GM12878 (cell line): Measurements from ENCODE around the gene SEPTIN5. TPM values are rescaled to one million over a fixed set of nuclear protein-coding genes. Genes with fewer than 3 reads are reported as not detected.

Experiments used
- ATAC-seq: fragments of 200-7000 bp; cut with Tn5 transposase; 3 replicates; pipeline ENCODE4 v1.9.1; 2020; ENCODE audit warnings: mild to moderate bottlenecking, moderate library complexity
- BruUV-seq: library from RNA; stranded (reverse); fragments of 400-500 nt; replicated peaks from 2 replicates; lab custom pipeline; 2021; lab: Mats Ljungman, UMichigan
- CTCF ChIA-PET: fragments of 300-600 bp; sonication (Branson Sonifier 250); formaldehyde crosslinking; extraction: SDS; loops from one replicate; lab custom pipeline; 2021; ENCODE audit warnings: inconsistent platforms; lab: Yijun Ruan, JAX
- POLR2A ChIA-PET: fragments of 350-600 bp; formaldehyde crosslinking; extraction: SDS; loops from one replicate; lab custom pipeline; 2021; ENCODE audit warnings: inconsistent platforms; lab: Charles Lee
- RAD21 ChIA-PET: fragments of 300-600 bp; sonication (Branson Sonifier 250); formaldehyde crosslinking; loops from one replicate; lab custom pipeline; 2023; ENCODE audit warnings: antibody characterized with exemption; ENCODE audit not compliant: unreplicated experiment; lab: Charles Lee
- SMC1A ChIA-PET: fragments of 300-600 bp; sonication (Branson Sonifier 250); formaldehyde crosslinking; loops from one replicate; lab custom pipeline; 2023; ENCODE audit not compliant: unreplicated experiment, uncharacterized antibody; lab: Charles Lee
- DNase-seq: peaks from one replicate; pipeline ENCODE4 v3.0.0-alpha.2; 2011; ENCODE audit warnings: low read depth, low spot score
- FAIRE-seq: peaks from 3 replicates; lab custom pipeline; 2011; peaks lifted over from hg19 to GRCh38; lab: Jason Lieb, UNC
- H2AFZ ChIP-seq: 2 replicates; pipeline ENCODE4 v1.6.0; 2011; ENCODE audit warnings: low read depth, low read length, control low read depth; ENCODE audit not compliant: control insufficient read depth
- H3K27ac ChIP-seq: 2 replicates; pipeline ENCODE4 v1.5.1; 2011; ENCODE audit warnings: control low read depth; ENCODE audit not compliant: control insufficient read depth, insufficient read depth
- H3K27me3 ChIP-seq, 2 experiments: replicated peaks in 1 of 2; 2 replicates each; pipeline versions ENCODE4 v1.6.0 to v1.6.1; 2011; ENCODE audit warnings: low read length in 1 of 2; ENCODE audit not compliant: control insufficient read depth in 2 of 2, insufficient read depth in 2 of 2
- H3K36me3 ChIP-seq, 2 experiments: 2 replicates each; pipeline ENCODE4 v1.5.1; 2011; ENCODE audit warnings: low read length in 1 of 2; ENCODE audit not compliant: control insufficient read depth in 2 of 2, insufficient read depth in 2 of 2
- H3K4me1 ChIP-seq: 2 replicates; pipeline ENCODE4 v1.6.1; 2011; ENCODE audit warnings: mild to moderate bottlenecking, low read length, moderate library complexity, mixed read lengths; ENCODE audit not compliant: control insufficient read depth, insufficient read depth
- H3K4me2 ChIP-seq: 2 replicates; pipeline ENCODE4 v1.6.0; 2011; ENCODE audit warnings: control low read depth; ENCODE audit not compliant: control insufficient read depth, insufficient read depth
- H3K4me3 ChIP-seq: fragments of 200-600 bp; sonication (generic); 2 replicates; pipeline ENCODE4 v1.5.1; 2016
- H3K79me2 ChIP-seq: 2 replicates; pipeline ENCODE4 v1.6.0; 2011; ENCODE audit warnings: low read length; ENCODE audit not compliant: control insufficient read depth, insufficient read depth
- H3K9ac ChIP-seq: 2 replicates; pipeline ENCODE4 v1.8.0; 2011; ENCODE audit warnings: low read length, control low read depth, mixed read lengths; ENCODE audit not compliant: control insufficient read depth, insufficient read depth
- H3K9me3 ChIP-seq: replicated peaks from 3 replicates; pipeline ENCODE4 v1.5.1; 2011; ENCODE audit warnings: mild to moderate bottlenecking, low read length; ENCODE audit not compliant: control insufficient read depth, insufficient read depth
- H4K20me1 ChIP-seq: 2 replicates; pipeline ENCODE4 v1.6.0; 2011; ENCODE audit not compliant: control insufficient read depth, insufficient read depth
- EED ChIP-seq: sonication (generic); IDR thresholded peaks from 2 replicates; pipeline ENCODE4 v1.6.1; 2016; ENCODE audit warnings: antibody characterized with exemption, low read depth
- EGR1 ChIP-seq, 2 experiments: IDR thresholded peaks; 1 replicate in 1 of 2; 2 replicates in 1 of 2; pipeline ENCODE4 v1.6.1; 2011 to 2012; ENCODE audit warnings: low read depth in 2 of 2, low read length in 2 of 2, borderline replicate concordance in 1 of 2, mild to moderate bottlenecking in 1 of 2, moderate library complexity in 1 of 2
- FOXK2 ChIP-seq: fragments of 450-650 bp; IDR thresholded peaks from 2 replicates; pipeline ENCODE4 v1.6.1; 2017; ENCODE audit warnings: mild to moderate bottlenecking, moderate library complexity
- JUNB ChIP-seq: IDR thresholded peaks from 2 replicates; pipeline ENCODE4 v1.6.1; 2016; ENCODE audit warnings: antibody characterized with exemption, mild to moderate bottlenecking
- JUND ChIP-seq: IDR thresholded peaks from 2 replicates; pipeline ENCODE4 v1.6.1; 2012; ENCODE audit warnings: low read depth, mild to moderate bottlenecking, low read length, improper control_type of control experiment, moderate library complexity
- MTA2 ChIP-seq: fragments of 450-650 bp; IDR thresholded peaks from 2 replicates; pipeline ENCODE4 v1.6.1; 2016; ENCODE audit warnings: low read depth, mild to moderate bottlenecking, moderate library complexity
- NFIC ChIP-seq: IDR thresholded peaks from 2 replicates; pipeline ENCODE4 v1.6.1; 2012; ENCODE audit warnings: low read depth, mild to moderate bottlenecking, inconsistent platforms, low read length, moderate library complexity
- RELA ChIP-seq: fragments of 450-650 bp; IDR thresholded peaks from 2 replicates; pipeline ENCODE4 v1.8.0; 2014; ENCODE audit warnings: borderline replicate concordance; ENCODE audit not compliant: partially characterized antibody
- RFX5 ChIP-seq: IDR thresholded peaks from 2 replicates; pipeline ENCODE4 v1.6.1; 2011; ENCODE audit warnings: low read depth, low read length, improper control_type of control experiment
- TCF12 ChIP-seq: IDR thresholded peaks from 2 replicates; pipeline ENCODE4 v1.6.1; 2011; ENCODE audit warnings: low read depth, mild to moderate bottlenecking, low read length
- YBX1 ChIP-seq: fragments of 450-650 bp; IDR thresholded peaks from 2 replicates; pipeline ENCODE4 v1.6.1; 2016; ENCODE audit warnings: antibody characterized with exemption
- ZNF217 ChIP-seq: fragments of 450-650 bp; IDR thresholded peaks from 2 replicates; pipeline ENCODE4 v1.6.1; 2017; ENCODE audit warnings: antibody characterized with exemption, mild to moderate bottlenecking
- ZSCAN29 ChIP-seq: fragments of 450-650 bp; IDR thresholded peaks from 2 replicates; pipeline ENCODE4 v1.6.1; 2017; ENCODE audit warnings: mild to moderate bottlenecking, moderate library complexity
- WGBS: methylation state at CpG from one replicate; pipeline ENCODE4 v1.1.6; 2016; ENCODE audit warnings: low lambda C conversion rate; ENCODE audit not compliant: insufficient replicate concordance, insufficient coverage; ENCODE audit errors: missing lambda C conversion rate; 5-methylcytosine and 5-hydroxymethylcytosine counted together
- in situ Hi-C: fragments of 300-500 bp; cut with MboI; formaldehyde crosslinking; loops from 9 replicates; pipeline ENCODE4 v1.14.3; 2018; ENCODE audit warnings: mixed read lengths
- intact Hi-C: fragments of 100-400 bp; cut with micrococcal nuclease; formaldehyde crosslinking; loops from one replicate; pipeline ENCODE4 v1.14.2; 2022; ENCODE audit not compliant: unreplicated experiment
- polyA plus RNA-seq, 11 experiments: library from polyadenylated mRNA; depleted of rRNA in 4 of 11; unstranded in 6 of 11; stranded (reverse) in 5 of 11; fragments of >200 nt; fragmentation: Nextera tagmentation in 4 of 11; fragmentation: Illumina TruSeq in 1 of 11; extraction: Ambion mirVana in 4 of 11; extraction: Trizol in 1 of 11; gene quantifications; 1 replicate in 1 of 11; 2 replicates in 10 of 11; pipeline versions ENCODE4 v1.2.1 to v1.2.3, GENCODE V29; 2011 to 2016; ENCODE audit warnings: inconsistent platforms in 2 of 11, missing spikeins in 2 of 11, low read depth in 1 of 11
- total RNA-seq, 4 experiments: library from RNA; depleted of rRNA in 3 of 4; stranded (reverse); fragments of >200 nt in 3 of 4; fragmentation: Illumina TruSeq in 1 of 4; extraction: Trizol in 1 of 4; gene quantifications; 2 replicates each; pipeline versions ENCODE4 v1.2.1 to v1.2.3, GENCODE V29; 2013 to 2021
- TF ChIP-seq, protein P1 (sequence below): fragments of 450-650 bp; IDR thresholded peaks from 2 replicates; pipeline ENCODE4 v1.6.1; 2017; ENCODE audit warnings: mild to moderate bottlenecking, moderate library complexity
- TF ChIP-seq, protein P2 (sequence below): IDR thresholded peaks from 2 replicates; pipeline ENCODE4 v1.6.1; 2012; ENCODE audit warnings: improper control_type of control experiment, low read depth, low read length; ENCODE audit not compliant: insufficient replicate concordance
- TF ChIP-seq, protein P3 (sequence below): fragments of 450-650 bp; IDR thresholded peaks from 2 replicates; pipeline ENCODE4 v1.6.1; 2016; ENCODE audit warnings: mild to moderate bottlenecking

The SEPTIN5 gene
- total and polyA plus RNA-seq, 10 of the 15 experiments (the other 5 are each of a cell fraction or from before 2014, with no cell fraction given) = 0.13 to 1.1 (median 0.34) TPM; not detected in 5

DNA sequence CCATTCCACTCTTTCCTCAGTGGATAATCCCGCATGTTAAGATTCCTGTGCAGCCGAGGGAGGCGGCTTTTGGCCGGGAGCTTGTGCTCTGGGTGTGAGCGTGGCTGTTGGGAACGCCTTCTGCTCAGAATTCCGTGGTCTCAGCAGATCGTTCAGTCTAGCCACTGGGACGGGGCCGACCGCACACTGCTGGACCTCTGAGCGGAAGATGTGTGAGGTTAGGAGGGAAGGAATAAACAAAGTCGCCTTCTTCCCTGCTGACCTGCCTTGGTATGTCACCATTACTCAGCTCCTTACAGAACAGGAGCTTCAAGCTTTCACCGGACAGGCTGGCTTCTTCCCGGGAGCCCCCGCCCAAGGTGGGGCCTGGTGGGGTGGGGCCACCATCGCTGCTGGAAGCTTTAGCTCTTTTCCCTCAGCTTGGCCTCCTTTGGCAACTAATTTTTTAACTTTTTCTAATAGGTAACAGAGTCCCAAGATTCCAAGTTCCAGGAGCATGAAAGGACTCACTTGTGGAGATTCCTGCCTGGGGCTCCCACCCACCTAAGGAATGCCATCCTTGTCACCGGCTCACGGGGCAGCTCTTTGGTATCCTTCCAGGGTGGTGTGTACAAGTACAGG lies 22.5 kb upstream of the SEPTIN5 start:
- H3K79me2 ChIP-seq = no peaks in the 10 kb centered on the region
- WGBS = 49% methylated on average over 19 of the region's 19 CpGs
- H3K9ac ChIP-seq = no peak overlapping the region
- FAIRE-seq (no peak), DNase-seq (no peak), ATAC-seq (no peak)
- no peaks in the 10 kb centered on the region for H3K36me3 ChIP-seq
- POLR2A ChIA-PET = no interaction called here
- intact Hi-C loops (no loop called here), in situ Hi-C loops (no loop called here)
- H2AFZ ChIP-seq = no peak overlapping the region
- no peaks in the 10 kb centered on the region for H3K9me3 ChIP-seq
- SMC1A ChIA-PET = no interaction called here
- RAD21 ChIA-PET = no interaction called here
- no peaks in the 10 kb centered on the region; a peak in 1 of 4 replicates for H3K27me3 ChIP-seq
- no TSS peak for BruUV-seq
- no peaks in the 10 kb centered on the region for H4K20me1 ChIP-seq
- no peak overlapping the region for H3K27ac ChIP-seq
- H3K4me1 ChIP-seq = no peaks in the 10 kb centered on the region
- no peak overlapping the region for H3K4me2 ChIP-seq
- no peak overlapping the region for H3K4me3 ChIP-seq
- CTCF ChIA-PET = no interaction called here
- TF ChIP-seq, protein P1, sequence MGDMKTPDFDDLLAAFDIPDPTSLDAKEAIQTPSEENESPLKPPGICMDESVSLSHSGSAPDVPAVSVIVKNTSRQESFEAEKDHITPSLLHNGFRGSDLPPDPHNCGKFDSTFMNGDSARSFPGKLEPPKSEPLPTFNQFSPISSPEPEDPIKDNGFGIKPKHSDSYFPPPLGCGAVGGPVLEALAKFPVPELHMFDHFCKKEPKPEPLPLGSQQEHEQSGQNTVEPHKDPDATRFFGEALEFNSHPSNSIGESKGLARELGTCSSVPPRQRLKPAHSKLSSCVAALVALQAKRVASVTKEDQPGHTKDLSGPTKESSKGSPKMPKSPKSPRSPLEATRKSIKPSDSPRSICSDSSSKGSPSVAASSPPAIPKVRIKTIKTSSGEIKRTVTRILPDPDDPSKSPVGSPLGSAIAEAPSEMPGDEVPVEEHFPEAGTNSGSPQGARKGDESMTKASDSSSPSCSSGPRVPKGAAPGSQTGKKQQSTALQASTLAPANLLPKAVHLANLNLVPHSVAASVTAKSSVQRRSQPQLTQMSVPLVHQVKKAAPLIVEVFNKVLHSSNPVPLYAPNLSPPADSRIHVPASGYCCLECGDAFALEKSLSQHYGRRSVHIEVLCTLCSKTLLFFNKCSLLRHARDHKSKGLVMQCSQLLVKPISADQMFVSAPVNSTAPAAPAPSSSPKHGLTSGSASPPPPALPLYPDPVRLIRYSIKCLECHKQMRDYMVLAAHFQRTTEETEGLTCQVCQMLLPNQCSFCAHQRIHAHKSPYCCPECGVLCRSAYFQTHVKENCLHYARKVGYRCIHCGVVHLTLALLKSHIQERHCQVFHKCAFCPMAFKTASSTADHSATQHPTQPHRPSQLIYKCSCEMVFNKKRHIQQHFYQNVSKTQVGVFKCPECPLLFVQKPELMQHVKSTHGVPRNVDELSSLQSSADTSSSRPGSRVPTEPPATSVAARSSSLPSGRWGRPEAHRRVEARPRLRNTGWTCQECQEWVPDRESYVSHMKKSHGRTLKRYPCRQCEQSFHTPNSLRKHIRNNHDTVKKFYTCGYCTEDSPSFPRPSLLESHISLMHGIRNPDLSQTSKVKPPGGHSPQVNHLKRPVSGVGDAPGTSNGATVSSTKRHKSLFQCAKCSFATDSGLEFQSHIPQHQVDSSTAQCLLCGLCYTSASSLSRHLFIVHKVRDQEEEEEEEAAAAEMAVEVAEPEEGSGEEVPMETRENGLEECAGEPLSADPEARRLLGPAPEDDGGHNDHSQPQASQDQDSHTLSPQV = no peak
- no peak for TF ChIP-seq JUND
- no peak for TF ChIP-seq YBX1
- TF ChIP-seq, protein P2, sequence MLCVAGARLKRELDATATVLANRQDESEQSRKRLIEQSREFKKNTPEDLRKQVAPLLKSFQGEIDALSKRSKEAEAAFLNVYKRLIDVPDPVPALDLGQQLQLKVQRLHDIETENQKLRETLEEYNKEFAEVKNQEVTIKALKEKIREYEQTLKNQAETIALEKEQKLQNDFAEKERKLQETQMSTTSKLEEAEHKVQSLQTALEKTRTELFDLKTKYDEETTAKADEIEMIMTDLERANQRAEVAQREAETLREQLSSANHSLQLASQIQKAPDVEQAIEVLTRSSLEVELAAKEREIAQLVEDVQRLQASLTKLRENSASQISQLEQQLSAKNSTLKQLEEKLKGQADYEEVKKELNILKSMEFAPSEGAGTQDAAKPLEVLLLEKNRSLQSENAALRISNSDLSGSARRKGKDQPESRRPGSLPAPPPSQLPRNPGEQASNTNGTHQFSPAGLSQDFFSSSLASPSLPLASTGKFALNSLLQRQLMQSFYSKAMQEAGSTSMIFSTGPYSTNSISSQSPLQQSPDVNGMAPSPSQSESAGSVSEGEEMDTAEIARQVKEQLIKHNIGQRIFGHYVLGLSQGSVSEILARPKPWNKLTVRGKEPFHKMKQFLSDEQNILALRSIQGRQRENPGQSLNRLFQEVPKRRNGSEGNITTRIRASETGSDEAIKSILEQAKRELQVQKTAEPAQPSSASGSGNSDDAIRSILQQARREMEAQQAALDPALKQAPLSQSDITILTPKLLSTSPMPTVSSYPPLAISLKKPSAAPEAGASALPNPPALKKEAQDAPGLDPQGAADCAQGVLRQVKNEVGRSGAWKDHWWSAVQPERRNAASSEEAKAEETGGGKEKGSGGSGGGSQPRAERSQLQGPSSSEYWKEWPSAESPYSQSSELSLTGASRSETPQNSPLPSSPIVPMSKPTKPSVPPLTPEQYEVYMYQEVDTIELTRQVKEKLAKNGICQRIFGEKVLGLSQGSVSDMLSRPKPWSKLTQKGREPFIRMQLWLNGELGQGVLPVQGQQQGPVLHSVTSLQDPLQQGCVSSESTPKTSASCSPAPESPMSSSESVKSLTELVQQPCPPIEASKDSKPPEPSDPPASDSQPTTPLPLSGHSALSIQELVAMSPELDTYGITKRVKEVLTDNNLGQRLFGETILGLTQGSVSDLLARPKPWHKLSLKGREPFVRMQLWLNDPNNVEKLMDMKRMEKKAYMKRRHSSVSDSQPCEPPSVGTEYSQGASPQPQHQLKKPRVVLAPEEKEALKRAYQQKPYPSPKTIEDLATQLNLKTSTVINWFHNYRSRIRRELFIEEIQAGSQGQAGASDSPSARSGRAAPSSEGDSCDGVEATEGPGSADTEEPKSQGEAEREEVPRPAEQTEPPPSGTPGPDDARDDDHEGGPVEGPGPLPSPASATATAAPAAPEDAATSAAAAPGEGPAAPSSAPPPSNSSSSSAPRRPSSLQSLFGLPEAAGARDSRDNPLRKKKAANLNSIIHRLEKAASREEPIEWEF = no peak
- no peak for TF ChIP-seq NFIC
- TF ChIP-seq MTA2 = no peak
- TF ChIP-seq, protein P3, sequence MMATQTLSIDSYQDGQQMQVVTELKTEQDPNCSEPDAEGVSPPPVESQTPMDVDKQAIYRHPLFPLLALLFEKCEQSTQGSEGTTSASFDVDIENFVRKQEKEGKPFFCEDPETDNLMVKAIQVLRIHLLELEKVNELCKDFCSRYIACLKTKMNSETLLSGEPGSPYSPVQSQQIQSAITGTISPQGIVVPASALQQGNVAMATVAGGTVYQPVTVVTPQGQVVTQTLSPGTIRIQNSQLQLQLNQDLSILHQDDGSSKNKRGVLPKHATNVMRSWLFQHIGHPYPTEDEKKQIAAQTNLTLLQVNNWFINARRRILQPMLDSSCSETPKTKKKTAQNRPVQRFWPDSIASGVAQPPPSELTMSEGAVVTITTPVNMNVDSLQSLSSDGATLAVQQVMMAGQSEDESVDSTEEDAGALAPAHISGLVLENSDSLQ = no peak
- no peak for TF ChIP-seq JUNB
- TF ChIP-seq EED = no peak
- TF ChIP-seq TCF12 = no peak
- TF ChIP-seq FOXK2 = no peak
- no peak for TF ChIP-seq RFX5
- TF ChIP-seq RELA = no peak
- TF ChIP-seq EGR1 (IDR thresholded peaks at IDR 0.05; ENCODE audit: borderline replicate concordance in 1 of 2, low read depth in 2 of 2, low read length in 2 of 2) = no peak
- no peak for TF ChIP-seq ZNF217
- TF ChIP-seq ZSCAN29 = no peak
